ENCODE data around the gene SLC41A3. TPM values are rescaled to one million over a fixed set of nuclear protein-coding genes. Genes with fewer than 3 reads are reported as not detected.

The SLC41A3 gene
- total and polyA plus RNA-seq, 2 of the 4 experiments (the other 2 are of a cell fraction): 30.5 to 43.5 TPM

- Histone ChIP-seq H3K14ac (replicated peaks; ENCODE audit: low read depth, low read length) (no peak overlapping the region), H2BK15ac (ENCODE audit: low read depth, low read length) (no peak overlapping the region), H3K27me3 (ENCODE audit: control insufficient read depth, insufficient read depth, low read length) (peaks cover 34% of the 10 kb centered on the region), H3K4me3 (ENCODE audit: insufficient read depth, low read depth, low read length) (no peak overlapping the region), H4K91ac (ENCODE audit: insufficient read depth, low read depth, low read length) (no peak overlapping the region), H2AFZ (replicated peaks; ENCODE audit: low read length, poor library complexity) (no peak overlapping the region), H3K9me1 (ENCODE audit: insufficient read depth, low read length) (no peaks in the 10 kb centered on the region), H3K9ac (ENCODE audit: low read depth, low read length) (no peak overlapping the region), H2BK5ac (ENCODE audit: low read depth, low read length, poor library complexity, severe bottlenecking) (no peak overlapping the region), H4K20me1 (ENCODE audit: insufficient read depth, low read length) (no peaks in the 10 kb centered on the region), H3K27ac (ENCODE audit: insufficient read depth, low read length) (no peak overlapping the region), H2AK9ac (replicated peaks; ENCODE audit: low read depth, low read length, poor library complexity) (no peak overlapping the region), H3K9me3 (ENCODE audit: control insufficient read depth, insufficient read depth, low read length) (no peaks in the 10 kb centered on the region), H3K4ac (ENCODE audit: low read depth, low read length) (no peak overlapping the region), H3K4me1 (ENCODE audit: control insufficient read depth, insufficient read depth, low read length) (no peaks in the 10 kb centered on the region), H3K23ac (ENCODE audit: low read depth, low read length) (no peak overlapping the region), H3K56ac (ENCODE audit: extremely low read depth, insufficient read depth, low read length) (no peak overlapping the region), H4K5ac (ENCODE audit: low read depth, low read length) (no peak overlapping the region), H2BK120ac (ENCODE audit: low read depth, low read length) (no peak overlapping the region), H4K8ac (ENCODE audit: low read depth in 2 of 2, low read length in 2 of 2) (no peak overlapping the region), H3K79me1 (ENCODE audit: low read depth in 1 of 2, low read length in 2 of 2) (no peaks in the 10 kb centered on the region), H2BK20ac (ENCODE audit: low read depth, low read length) (no peak overlapping the region), H3K18ac (ENCODE audit: low read depth, low read length) (no peak overlapping the region), H2AK5ac (ENCODE audit: low read depth, low read length) (no peak overlapping the region), H3K4me2 (ENCODE audit: low read depth, low read length) (no peak overlapping the region), H3K36me3 (ENCODE audit: control insufficient read depth, insufficient read depth, low read length) (no peaks in the 10 kb centered on the region)
- BruUV-seq (replicated peaks): no TSS peak
- in situ Hi-C loops (cut with MboI; ENCODE audit: low sequenced_read_pairs): loop anchor here (25.0 kb wide), 1 partner anchor 420 kb away; the partner anchor contains the start of gene CFAP100
- ATAC-seq (ENCODE audit: low read depth) (no peak), DNase-seq (no peak)
- CTCF ChIA-PET: no interaction called here
- dilution Hi-C loops (cut with HindIII; ENCODE audit: low sequenced_read_pairs, unreplicated experiment): no loop called here
- POLR2A ChIA-PET (ENCODE audit: unreplicated experiment): no interaction called here
- TF ChIP-seq MXI1 (IDR thresholded peaks at IDR 0.05; ENCODE audit: borderline replicate concordance, low read depth, low read length): no peak
- TF ChIP-seq POLR2A (IDR thresholded peaks at IDR 0.05; ENCODE audit: low read depth, low read length): no peak
- TF ChIP-seq RFX5 (IDR thresholded peaks at IDR 0.05; ENCODE audit: low read depth, low read length): no peak
- TF ChIP-seq, protein P1, sequence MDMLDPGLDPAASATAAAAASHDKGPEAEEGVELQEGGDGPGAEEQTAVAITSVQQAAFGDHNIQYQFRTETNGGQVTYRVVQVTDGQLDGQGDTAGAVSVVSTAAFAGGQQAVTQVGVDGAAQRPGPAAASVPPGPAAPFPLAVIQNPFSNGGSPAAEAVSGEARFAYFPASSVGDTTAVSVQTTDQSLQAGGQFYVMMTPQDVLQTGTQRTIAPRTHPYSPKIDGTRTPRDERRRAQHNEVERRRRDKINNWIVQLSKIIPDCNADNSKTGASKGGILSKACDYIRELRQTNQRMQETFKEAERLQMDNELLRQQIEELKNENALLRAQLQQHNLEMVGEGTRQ (IDR thresholded peaks at IDR 0.05; ENCODE audit: low read depth, low read length): no peak
- TF ChIP-seq SMC3 (IDR thresholded peaks at IDR 0.05; ENCODE audit: low read depth, low read length): no peak
- no peak for TF ChIP-seq CEBPB (IDR thresholded peaks at IDR 0.05; ENCODE audit: low read depth, low read length)
- no peak for TF ChIP-seq ELK1 (IDR thresholded peaks at IDR 0.05; ENCODE audit: borderline replicate concordance, low read depth, low read length)
- no peak for TF ChIP-seq CHD1 (IDR thresholded peaks at IDR 0.05; ENCODE audit: low read depth, low read length)
- TF ChIP-seq RAD21 (IDR thresholded peaks at IDR 0.05; ENCODE audit: low read length): no peak
- TF ChIP-seq MAZ (IDR thresholded peaks at IDR 0.05; ENCODE audit: borderline replicate concordance, low read depth, low read length): no peak
- no peak for TF ChIP-seq MAFK (IDR thresholded peaks at IDR 0.05; ENCODE audit: low read depth, low read length)
- no peak for TF ChIP-seq NFE2L2 (IDR thresholded peaks at IDR 0.05; ENCODE audit: low read depth, low read length)
- TF ChIP-seq BHLHE40 (IDR thresholded peaks at IDR 0.05; ENCODE audit: low read depth, low read length): no peak
- intact Hi-C loops (cut with micrococcal nuclease): no loop called here
Measured at GRCh38 chr3:125967156-125967555, 116.8 kb downstream of the SLC41A3 start.

Measured in IMR-90 (cell line).